HG02642 (cell line): ENCODE results near the gene ADGRD2.

Experiments used
- ATAC-seq: cut with Tn5 transposase; IDR thresholded peaks from one replicate; pipeline ENCODE4 v1.9.1; 2021; ENCODE audit warnings: mild to moderate bottlenecking; ENCODE audit not compliant: unreplicated experiment, poor library complexity

ADGRD2 gene

DNA sequence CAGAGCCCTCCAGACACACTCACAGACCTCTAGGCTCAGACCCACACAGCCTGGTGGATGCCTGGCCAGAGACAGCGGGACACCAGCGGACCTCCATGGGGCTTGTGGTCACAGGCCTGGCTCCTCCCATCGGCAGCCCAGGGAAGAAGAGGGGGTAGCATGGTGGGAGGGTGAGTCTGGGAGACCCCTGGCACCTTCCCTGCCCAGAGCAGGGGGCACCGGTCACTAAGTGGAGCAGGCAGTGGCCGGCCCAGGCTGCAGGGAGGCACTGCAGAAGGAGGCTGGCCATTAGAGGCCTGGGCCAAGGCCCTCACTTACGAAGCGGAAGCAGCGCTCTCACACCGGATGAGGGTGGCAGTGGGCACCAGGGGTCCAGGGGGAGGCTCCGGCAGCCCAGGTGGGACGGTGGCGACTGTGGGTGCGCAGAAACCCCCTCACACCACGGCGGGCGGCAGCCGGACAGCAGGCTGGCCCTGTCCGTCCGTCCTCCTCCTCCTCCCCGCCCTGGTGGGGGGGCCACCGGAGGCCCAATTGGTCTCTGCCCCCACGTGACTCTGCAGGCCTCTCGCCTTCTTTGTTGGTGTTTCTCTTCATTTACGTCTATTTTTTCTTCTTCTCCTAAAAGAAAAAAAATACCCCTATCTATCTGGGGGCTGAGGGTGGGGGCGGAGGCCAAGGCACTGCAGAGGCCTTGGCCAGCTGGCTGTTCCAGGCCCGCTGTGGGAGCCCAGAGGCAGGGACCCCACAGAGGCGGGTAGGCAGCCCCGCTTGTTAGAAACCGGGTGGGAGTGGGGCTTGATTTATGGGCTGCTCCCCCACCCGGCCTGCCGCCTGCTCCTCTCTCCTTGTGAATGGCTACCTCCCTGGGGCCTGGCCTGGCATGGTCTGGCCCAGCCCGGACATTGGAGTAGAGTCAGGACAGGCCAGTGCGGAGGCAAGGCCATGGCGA lies 57.0 kb downstream of the ADGRD2 start, which contains the start of gene NR5A1:
Gene NR5A1, minus strand, starts transcription at position 469 of the 949 bp plus-strand sequence. CDS start 4,004 bp downstream, outside the sequence.
- ATAC-seq = no peak

DNA sequence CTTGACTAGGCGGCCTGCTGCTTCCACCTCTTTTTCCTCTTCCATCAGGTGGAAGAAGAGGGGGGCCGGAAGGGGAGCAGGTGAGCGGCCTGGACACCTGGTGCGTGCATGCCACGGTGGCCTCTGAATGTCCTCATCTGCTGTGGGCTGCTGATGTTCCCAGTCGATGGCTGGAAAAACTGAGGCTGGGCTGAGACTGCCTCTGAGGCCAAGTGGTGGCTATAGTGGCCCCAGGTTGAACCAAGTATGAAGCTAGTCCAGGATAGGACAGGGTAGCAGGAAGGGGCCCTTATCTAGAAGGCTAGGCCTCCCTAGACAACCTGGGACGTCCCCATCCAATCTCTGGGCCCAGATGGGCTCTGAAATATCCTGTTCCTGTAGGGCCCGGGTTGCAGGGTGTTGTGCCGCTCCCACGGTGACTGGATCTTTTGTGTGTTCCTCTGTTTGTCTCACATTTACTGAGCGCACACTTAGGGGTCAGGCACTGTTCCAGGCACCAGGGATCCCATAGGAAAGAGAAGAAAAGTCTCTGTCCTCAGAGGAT lies 57.7 kb downstream of the ADGRD2 start:
- no peak for ATAC-seq

DNA sequence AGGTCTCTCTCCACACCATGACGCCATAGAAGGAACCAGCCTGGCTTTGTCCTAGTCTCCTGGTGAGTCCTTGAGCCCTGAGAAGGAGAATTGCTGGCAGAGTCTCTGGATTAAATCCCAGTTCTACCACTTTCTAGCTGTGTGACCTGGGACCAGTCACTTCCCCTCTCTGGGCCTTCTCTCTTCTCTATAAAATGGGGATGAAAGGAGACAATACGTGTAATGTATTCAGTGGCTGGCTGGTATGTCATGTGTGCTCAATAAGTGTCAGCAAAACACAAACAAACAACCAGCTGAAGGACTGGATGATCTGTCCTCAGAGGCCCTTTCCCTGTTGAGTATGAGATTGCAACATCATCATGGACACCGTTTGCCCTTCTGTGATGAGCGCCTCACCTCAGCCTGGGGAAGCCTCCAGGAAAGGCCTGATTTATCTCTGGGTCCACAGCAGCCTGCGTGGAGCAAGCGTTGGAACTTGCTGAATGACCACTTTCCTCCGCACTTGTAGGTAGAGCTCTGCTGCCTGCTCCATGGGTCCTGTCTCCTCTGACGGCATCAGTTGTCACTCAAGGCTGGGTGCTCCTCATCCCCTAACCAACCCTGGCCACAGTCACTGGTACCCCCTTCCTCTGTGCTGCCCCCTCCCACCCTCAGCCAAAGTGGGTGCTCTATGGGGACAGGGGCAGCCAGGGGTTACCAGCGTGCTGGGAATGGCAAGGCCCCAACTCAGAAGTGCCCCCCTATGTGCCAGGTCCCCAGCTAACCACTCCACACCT lies 60.6 kb downstream of the ADGRD2 start:
- ATAC-seq = no peak

DNA sequence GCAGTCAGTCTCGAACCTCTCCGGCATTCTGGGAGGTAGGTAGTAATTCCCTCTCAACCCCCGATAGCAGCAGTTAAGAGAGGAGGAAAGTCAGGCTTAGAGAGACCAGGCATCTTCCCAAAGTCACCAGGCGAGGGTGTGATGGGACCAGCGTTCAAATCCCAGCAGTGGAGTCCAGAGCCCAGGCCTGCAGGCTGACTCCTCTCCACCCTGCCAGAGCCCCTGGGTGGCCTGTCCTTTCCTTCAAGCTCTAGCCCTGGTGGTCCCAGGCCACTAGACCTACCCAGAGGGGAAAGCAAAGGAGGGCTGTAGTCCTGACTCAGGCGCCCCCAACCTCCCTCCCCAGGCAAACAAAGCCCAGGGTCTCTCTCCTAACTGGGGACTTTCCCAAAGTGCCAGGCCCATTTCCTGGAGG lies 61.2 kb downstream of the ADGRD2 start:
- ATAC-seq = no peak

DNA sequence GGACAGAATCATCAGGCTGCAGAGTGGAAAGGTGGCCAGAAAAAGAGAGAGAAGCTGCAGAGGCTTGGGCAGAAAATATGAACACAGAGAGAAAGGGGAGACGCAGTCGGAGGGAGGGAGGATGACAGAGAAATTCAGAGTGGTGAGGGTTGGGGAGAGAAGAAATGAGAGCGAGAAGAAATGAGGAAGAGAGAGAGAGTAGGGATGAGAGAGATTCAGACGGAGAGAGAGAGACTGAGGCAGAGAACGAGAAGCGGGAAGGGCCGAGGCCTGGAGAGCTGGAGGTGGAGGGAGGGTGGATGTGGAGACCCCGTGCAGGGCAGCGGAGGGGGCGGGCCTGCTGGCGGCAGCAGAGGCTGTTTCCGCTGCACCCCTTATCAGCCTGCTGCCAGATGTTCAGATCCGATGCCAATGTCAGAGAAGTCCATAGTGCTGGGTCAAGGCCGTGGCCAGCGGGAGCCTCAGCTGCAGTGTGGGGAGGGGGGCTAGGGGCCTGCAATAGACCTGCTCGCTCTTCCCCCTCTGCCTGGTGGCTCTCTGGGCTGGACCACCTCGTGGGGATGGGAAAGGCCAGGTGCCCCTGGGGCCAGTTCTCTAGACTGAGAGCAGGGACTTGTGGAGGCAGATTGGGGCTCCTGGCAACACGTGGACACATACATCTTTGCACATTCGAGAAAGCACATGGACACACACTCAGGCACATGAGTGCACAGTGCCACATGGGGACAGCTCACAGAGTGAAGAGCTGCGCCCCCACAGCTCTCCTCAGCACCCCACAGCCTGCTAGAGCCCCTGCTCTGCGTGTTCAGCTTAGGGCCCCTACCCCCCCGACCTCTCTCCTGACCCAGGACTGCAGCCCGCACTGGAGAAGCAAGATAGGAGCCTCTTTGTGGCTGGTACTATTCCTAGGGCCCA lies 61.9 kb downstream of the ADGRD2 start:
- no peak for ATAC-seq

DNA sequence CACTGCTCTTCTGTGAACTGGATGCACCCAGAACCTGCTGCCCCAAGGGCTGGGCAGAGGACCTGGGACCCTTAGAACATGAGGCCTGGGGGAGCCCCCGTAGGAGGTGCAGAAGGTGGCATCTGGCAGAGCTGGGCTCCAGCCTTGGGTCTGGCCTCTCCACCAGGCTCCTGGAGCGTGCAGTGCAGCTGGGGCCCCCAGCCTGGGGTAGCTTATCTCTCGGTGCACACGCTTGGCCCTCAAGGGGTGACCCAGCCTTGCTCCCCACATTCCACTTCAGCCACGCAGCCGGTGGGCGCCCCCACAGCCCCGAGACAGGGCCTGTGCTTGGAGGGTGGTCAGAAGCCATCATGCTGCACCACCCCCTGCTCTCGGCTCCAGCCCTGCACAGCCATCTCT lies 62.6 kb downstream of the ADGRD2 start:
- no peak for ATAC-seq

DNA sequence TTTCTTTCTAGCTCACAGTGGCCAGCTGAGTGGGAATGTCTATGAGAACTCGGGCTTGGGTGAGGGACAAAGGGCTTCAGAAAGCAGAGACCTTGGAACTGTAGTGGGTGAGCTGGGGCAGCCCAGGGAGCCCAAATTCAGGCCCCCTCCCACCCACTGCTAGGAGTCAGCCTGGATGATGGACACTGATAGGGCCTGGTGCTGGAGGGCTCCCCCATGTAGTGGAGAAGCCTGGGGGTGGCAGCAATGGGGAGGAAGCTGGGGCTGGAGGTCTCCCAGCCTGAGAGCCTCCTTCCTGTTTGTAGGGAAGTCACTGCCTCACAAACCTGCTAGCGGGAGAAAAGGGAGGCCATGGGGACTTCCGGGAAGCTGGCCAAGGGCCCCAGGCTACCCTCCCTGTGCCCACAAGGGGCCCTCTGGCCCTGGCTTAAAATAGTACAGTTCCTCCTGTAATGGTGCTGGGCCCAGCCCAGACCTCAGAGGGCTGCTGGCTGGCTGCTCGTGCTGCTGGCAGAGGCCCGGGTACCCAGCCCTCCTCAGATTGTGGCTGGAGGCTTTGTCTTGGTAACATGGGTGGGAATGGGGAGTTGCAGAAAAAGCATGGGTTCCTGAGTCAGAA lies 63.2 kb downstream of the ADGRD2 start:
- ATAC-seq = no peak

DNA sequence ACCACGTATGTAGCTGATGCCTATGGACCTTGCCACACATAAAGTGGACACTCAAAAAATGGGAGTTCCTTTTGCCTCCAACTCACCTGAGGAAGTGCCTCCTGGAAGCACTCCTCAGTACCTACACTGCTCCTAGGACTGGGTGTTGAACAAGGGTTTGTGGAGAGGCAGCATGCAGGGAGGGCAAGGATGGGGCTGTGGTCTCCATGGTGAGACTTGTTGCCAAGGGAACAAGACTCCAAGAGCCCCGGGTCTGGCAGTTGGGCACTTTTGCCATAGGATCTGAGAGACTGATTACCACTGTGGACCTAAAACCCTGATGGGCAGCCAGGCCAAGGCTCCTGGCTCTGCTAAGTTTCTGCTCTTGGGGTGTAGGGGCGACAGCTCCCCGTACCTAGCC lies 63.9 kb downstream of the ADGRD2 start:
- ATAC-seq = no peak

DNA sequence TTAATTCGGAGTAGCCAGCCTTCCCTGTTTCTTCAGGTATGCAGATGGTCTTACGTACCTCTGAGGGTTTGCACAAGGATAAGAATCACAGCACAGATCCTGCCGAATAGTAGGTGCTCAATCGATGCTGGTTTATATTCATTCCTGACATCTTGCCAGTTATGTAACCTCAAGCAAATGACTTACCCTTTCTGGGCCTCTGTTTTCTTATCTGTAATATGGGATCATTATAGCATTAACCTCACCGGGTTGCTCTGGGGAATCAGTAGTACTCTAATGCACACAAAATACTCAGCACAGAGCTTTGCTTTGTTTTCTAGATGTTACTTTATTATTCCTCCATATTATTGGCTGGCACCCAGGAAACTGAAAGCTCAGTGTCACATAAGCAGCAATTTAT lies 64.6 kb downstream of the ADGRD2 start:
- no peak for ATAC-seq

DNA sequence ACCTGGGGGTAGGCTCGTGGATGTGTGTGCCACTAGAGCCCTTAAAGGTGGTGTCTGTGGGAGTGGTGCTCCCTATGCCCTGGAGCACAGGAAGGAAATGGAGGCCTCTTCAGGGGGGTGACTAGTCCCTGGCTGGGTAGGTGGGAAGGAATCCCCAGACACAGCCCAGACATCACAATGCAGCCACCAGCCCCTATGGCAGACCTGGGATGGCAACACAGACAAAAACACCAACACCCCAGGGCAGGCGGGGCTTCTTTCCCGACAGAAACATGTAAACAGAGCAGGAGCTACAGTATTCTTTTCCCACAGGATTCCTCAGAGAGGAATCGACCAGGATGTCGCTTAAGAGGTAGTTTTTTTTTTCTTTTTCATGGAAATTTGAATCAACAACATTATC lies 67.3 kb downstream of the ADGRD2 start:
- no peak for ATAC-seq

DNA sequence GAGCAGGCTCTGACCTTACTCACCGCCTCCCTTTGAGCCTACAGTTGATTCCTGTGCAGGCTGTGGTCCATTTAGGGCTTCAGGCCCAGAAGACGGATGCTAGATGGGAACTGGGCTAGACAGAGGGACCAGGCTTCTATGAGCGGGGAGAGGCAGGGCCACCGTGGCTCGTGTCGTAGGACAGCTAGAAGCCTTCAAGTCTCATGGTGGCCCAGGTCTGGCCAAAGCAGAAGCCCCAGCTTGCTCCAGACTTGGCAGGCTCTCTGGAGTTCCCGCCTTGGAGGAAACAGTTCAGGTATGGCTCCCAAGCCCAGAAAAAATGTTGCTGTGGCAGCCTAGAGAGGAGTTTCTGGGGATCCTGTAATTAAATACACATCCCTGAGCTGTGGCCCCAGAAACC lies 67.9 kb downstream of the ADGRD2 start:
- ATAC-seq = no peak

DNA sequence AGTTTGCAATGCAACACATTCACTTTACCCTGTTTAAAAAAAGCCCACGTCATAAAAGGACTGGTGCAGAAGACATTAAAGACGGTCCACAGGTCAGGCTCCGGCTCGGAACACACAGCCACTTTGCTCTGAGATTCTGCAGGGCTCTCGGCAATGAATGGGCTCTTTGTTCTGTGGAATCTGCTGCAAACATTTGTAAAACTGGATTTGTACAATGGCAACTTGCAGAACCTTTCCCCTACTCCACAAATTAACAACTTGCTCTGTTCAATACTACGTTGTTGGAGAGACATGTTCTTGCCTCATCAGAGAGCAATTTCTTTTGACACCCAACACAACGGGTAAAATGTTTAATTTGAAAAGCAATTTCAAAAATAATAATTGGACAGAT lies 70.0 kb downstream of the ADGRD2 start:
- ATAC-seq = no peak

DNA sequence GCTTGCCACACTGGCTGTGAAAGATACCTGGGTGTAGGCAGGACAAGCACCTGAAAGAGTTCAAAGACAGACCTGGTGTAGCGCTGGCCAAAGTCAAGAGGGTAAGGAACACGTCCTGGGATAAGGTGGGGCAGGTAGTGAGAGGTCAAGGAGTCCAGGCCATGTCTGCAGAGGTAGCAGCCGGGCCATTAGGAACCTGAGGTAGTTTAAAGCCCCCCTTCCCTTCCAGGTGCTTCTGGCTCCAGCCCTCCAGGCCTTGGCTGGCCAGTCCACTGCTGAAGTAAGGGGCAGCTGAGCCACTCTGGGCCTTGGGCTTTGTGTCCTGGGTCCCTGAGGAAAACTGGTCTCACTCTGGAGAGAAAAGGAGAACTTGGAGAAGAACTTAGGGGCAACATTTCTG lies 70.9 kb downstream of the ADGRD2 start:
- no peak for ATAC-seq

DNA sequence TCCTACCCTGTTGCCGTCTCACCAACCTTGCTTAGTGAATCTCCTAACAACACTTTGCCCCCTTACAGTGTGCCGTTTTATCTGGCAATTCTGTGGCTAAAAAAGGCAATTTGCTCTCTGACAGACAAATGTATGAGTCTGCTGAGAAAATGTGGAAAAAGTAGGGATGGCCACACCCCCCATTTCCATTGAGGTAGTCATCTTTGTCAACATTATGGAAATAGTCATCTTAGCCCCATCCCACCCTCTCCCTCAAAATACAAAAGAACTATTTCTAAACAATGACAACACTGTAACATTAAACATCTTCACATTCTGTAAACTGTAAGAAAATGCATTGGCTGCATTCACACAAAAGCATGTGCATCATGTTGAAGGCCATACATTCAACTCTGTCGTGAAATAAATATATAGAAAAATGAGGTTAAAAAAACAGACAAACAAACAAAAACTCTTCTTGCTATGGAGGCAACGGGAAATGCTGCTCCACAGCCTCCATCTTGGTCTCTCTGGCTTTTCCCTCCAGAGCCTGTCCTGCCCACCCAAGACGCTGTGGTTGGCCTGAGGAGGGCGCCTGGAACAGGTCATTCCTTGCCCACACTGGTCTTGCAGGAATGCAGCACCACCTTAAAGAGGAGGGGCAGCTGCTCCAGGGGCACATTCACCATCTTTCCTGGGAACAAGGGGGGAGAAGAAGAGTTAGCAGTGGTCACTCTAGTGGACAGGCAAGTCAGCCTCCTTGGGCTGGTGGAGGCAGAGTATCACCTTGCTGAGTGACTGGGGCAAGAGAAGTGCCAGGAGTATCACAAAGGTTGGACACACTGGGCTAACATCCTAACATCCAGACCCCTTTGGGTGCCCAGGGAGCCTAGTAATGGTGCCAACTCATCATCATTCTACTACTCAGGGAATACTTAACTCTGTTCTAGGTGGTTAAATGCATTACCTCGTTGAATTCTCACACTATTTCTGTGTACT lies 72.2 kb downstream of the ADGRD2 start:
- ATAC-seq = no peak

DNA sequence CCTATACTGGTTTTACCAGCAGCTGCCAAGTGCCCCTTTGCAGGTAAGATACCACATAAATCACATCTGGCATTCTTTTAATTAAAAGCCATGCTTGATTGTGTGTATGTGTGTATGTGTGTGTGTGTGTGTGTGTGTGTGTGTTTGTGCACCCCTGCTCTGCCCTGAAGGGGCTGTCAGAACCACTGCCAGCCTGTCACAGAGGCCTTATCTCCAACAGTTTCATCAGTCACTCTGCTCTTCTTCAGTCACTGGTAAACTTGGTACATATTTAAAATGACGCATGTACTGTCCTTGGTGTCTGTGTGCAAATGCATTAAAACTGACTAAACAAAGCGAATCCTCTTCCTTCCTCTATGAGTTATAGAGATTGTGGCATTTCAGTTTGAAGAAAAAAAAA lies 75.9 kb downstream of the ADGRD2 start:
- ATAC-seq = no peak

DNA sequence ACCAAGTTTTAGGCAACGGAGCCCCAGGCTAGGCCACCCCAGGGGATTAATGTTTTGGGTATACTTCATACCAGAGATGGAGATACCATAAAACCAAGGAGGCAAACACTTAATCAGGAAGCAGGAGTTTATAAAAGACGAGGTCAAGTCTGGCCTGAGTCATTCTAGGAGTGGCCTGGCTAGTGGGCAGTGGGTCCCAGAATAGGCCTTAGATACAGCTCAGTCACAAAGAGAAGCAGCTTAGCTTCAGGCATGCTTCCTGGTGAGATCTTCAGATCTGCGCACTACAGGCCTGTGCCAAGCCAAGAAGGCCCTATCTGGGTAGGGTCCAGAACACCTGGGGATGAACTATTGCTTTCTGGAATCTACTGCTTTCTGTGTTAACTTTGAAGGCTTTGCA lies 77.5 kb downstream of the ADGRD2 start:
- no peak for ATAC-seq
